Measurements from ENCODE around the gene FTCDNL1.

The FTCDNL1 gene

GRCh38 chr2:199784512-199784911 is 66.5 kb downstream of the FTCDNL1 start:
- no peaks in the 10 kb centered on the region for H3K79me2 ChIP-seq (ENCODE audit: low read length)
- no peaks in the 10 kb centered on the region for H3K4me1 ChIP-seq (ENCODE audit: low read length)
- H3K27ac ChIP-seq (ENCODE audit: low read length) = no peak overlapping the region
- H3F3A ChIP-seq (ENCODE audit: insufficient read depth, low read length) = no peaks in the 10 kb centered on the region
- no peaks in the 10 kb centered on the region for H3K9me3 ChIP-seq (replicated peaks; ENCODE audit: insufficient read depth, low read length)
- H4K20me1 ChIP-seq (ENCODE audit: insufficient read depth, low read length) = no peaks in the 10 kb centered on the region
- no peak overlapping the region for H2AFZ ChIP-seq (ENCODE audit: low read length)
- no peaks in the 10 kb centered on the region for H3K9me2 ChIP-seq (replicated peaks; ENCODE audit: insufficient read depth, low read length)
- DNase-seq = no peak
- no peak for TF ChIP-seq EZH2phosphoT487 (IDR thresholded peaks at IDR 0.05; ENCODE audit: low read length)
- no peak for TF ChIP-seq CTCF (IDR thresholded peaks at IDR 0.05; ENCODE audit: low read length)
- TF ChIP-seq EZH2 (optimal IDR thresholded peaks at IDR 0.05; ENCODE audit: low read depth, low read length) = no peak
- H3K4me3 ChIP-seq (ENCODE audit: low read length) = no peak overlapping the region
- H3K27me3 ChIP-seq (replicated peaks; ENCODE audit: insufficient read depth, low read length) = no peaks in the 10 kb centered on the region
- no peak overlapping the region for H3K9ac ChIP-seq (ENCODE audit: low read length)
- H3K4me2 ChIP-seq (ENCODE audit: low read depth, low read length) = no peak overlapping the region
- H3K36me3 ChIP-seq (replicated peaks; ENCODE audit: insufficient read depth, low read length) = no peaks in the 10 kb centered on the region

- no peak overlapping the region for H3K9ac ChIP-seq (ENCODE audit: low read length)
- H4K20me1 ChIP-seq (ENCODE audit: insufficient read depth, low read length) = no peaks in the 10 kb centered on the region
- no peaks in the 10 kb centered on the region for H3K9me3 ChIP-seq (replicated peaks; ENCODE audit: insufficient read depth, low read length)
- no peak for DNase-seq
- no peaks in the 10 kb centered on the region for H3K9me2 ChIP-seq (replicated peaks; ENCODE audit: insufficient read depth, low read length)
- no peak overlapping the region for H3K27ac ChIP-seq (ENCODE audit: low read length)
- no peaks in the 10 kb centered on the region for H3F3A ChIP-seq (ENCODE audit: insufficient read depth, low read length)
- TF ChIP-seq EZH2 (optimal IDR thresholded peaks at IDR 0.05; ENCODE audit: low read depth, low read length) = no peak
- TF ChIP-seq EZH2phosphoT487 (IDR thresholded peaks at IDR 0.05; ENCODE audit: low read length) = no peak
- TF ChIP-seq CTCF (IDR thresholded peaks at IDR 0.05; ENCODE audit: low read length) = no peak
- no peaks in the 10 kb centered on the region for H3K79me2 ChIP-seq (ENCODE audit: low read length)
- H2AFZ ChIP-seq (ENCODE audit: low read length) = no peak overlapping the region
- no peaks in the 10 kb centered on the region for H3K36me3 ChIP-seq (replicated peaks; ENCODE audit: insufficient read depth, low read length)
- no peak overlapping the region for H3K4me2 ChIP-seq (ENCODE audit: low read depth, low read length)
- no peaks in the 10 kb centered on the region for H3K27me3 ChIP-seq (replicated peaks; ENCODE audit: insufficient read depth, low read length)
- no peaks in the 10 kb centered on the region for H3K4me1 ChIP-seq (ENCODE audit: low read length)
- H3K4me3 ChIP-seq (ENCODE audit: low read length) = no peak overlapping the region
These were observed 71.4 kb downstream of the FTCDNL1 start for GRCh38 chr2:199779589-199779988.

- Histone ChIP-seq H3K4me2 (ENCODE audit: low read depth, low read length) (no peak overlapping the region), H3K36me3 (replicated peaks; ENCODE audit: insufficient read depth, low read length) (no peaks in the 10 kb centered on the region), H3K9me3 (replicated peaks; ENCODE audit: insufficient read depth, low read length) (no peaks in the 10 kb centered on the region), H3K27ac (ENCODE audit: low read length) (no peak overlapping the region), H3K9me2 (replicated peaks; ENCODE audit: insufficient read depth, low read length) (no peaks in the 10 kb centered on the region), H3K4me3 (ENCODE audit: low read length) (no peak overlapping the region), H3K27me3 (replicated peaks; ENCODE audit: insufficient read depth, low read length) (no peaks in the 10 kb centered on the region), H3K4me1 (ENCODE audit: low read length) (no peaks in the 10 kb centered on the region), H2AFZ (ENCODE audit: low read length) (no peak overlapping the region), H3F3A (ENCODE audit: insufficient read depth, low read length) (no peaks in the 10 kb centered on the region), H3K9ac (ENCODE audit: low read length) (no peak overlapping the region), H4K20me1 (ENCODE audit: insufficient read depth, low read length) (no peaks in the 10 kb centered on the region), H3K79me2 (ENCODE audit: low read length) (no peaks in the 10 kb centered on the region)
- TF ChIP-seq EZH2 (optimal IDR thresholded peaks at IDR 0.05; ENCODE audit: low read depth, low read length) (no peak), EZH2phosphoT487 (IDR thresholded peaks at IDR 0.05; ENCODE audit: low read length) (no peak), CTCF (IDR thresholded peaks at IDR 0.05; ENCODE audit: low read length) (no peak)
- DNase-seq = no peak
These were observed 72.3 kb downstream of the FTCDNL1 start for GRCh38 chr2:199778655-199779054.
